Measurements from ENCODE around the gene FOXRED1.

DNA sequence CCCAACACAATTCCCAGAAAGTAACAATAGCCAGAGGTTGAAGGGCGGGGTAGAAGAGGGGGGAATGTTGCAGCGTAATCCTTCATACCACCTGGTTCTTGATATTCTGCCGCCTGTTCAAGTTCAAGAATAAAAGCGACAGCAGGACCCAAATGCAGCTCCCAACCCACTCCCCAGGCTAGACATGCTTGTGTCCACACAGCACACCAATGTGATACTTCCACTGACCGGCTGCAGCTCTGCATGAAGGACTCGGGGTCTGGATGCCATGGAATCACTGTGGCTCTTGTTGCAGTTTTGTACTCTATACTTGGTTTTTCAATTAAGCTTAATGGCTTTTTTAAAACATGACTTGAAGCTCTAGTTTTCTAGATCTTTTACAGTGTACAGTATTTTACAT lies 6.7 kb upstream of the FOXRED1 start:
- TF ChIP-seq POLR2AphosphoS5 (IDR thresholded peaks at IDR 0.05; ENCODE audit: borderline replicate concordance, low read depth, low read length) (no peak), EZH2 (IDR thresholded peaks at IDR 0.05) (no peak), FOXP2 (optimal IDR thresholded peaks at IDR 0.05; ENCODE audit: control extremely low read depth, extremely low read length, insufficient read depth) (no peak)
